Adrenal gland (tissue), 5 donors: Measurements from ENCODE around the gene ESM1.

Experiments used
- POLR2A ChIP-seq, 2 donors: fragments of 450-650 bp; IDR thresholded peaks; one replicate each; pipeline ENCODE4 v1.6.1; 2017; ENCODE audit warnings: antibody characterized with exemption in 2 of 2, mild to moderate bottlenecking in 2 of 2, moderate library complexity in 1 of 2
- TF ChIP-seq, protein P1 (sequence below), 6 experiments: fragments of 450-650 bp in 4 of 6; fragments of 200-600 bp in 2 of 6; sonication (generic) in 1 of 6; IDR thresholded peaks; 1 replicate in 5 of 6; 2 replicates in 1 of 6; pipeline versions ENCODE4 v1.5.1 to v1.8.0; 2016 to 2021; ENCODE audit warnings: antibody characterized with exemption in 6 of 6, mild to moderate bottlenecking in 2 of 6, moderate library complexity in 1 of 6
- donor health status: DM: no; HTN: no; CAD: no.

DNA sequence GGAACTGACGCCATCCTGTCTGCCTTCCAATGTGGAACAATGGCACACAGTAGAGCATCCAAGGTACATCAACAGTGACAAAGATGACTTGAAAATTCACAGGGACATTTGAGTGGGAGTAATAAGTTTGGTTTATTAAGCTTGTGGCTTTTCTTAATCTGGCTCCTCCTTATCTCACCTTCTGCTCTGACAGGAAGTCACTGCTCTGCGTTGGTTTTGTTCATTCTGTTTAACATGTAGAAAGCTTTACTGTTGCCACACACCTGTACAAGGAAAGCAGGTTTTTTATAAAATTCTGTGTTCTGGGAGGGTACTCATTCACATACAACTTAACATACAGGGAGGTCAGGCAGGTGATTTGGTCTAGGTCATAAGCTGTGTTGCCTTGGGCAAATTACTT, 37.1 kb upstream of the ESM1 start:
- TF ChIP-seq, protein P1, sequence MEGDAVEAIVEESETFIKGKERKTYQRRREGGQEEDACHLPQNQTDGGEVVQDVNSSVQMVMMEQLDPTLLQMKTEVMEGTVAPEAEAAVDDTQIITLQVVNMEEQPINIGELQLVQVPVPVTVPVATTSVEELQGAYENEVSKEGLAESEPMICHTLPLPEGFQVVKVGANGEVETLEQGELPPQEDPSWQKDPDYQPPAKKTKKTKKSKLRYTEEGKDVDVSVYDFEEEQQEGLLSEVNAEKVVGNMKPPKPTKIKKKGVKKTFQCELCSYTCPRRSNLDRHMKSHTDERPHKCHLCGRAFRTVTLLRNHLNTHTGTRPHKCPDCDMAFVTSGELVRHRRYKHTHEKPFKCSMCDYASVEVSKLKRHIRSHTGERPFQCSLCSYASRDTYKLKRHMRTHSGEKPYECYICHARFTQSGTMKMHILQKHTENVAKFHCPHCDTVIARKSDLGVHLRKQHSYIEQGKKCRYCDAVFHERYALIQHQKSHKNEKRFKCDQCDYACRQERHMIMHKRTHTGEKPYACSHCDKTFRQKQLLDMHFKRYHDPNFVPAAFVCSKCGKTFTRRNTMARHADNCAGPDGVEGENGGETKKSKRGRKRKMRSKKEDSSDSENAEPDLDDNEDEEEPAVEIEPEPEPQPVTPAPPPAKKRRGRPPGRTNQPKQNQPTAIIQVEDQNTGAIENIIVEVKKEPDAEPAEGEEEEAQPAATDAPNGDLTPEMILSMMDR (IDR thresholded peaks at IDR 0.05), result no peak
- TF ChIP-seq POLR2A (IDR thresholded peaks at IDR 0.05), result no peak
